GM19351 (cell line): ENCODE data around the gene ARL6IP5.
A peak's percentile ranks its signal among the peaks of the same experiment; 100 is the strongest.

Source experiments
- ATAC-seq: cut with Tn5 transposase; IDR thresholded peaks from one replicate; pipeline ENCODE4 v1.9.1; 2021; ENCODE audit warnings: mild to moderate bottlenecking, moderate library complexity; ENCODE audit not compliant: unreplicated experiment

Gene ARL6IP5

DNA sequence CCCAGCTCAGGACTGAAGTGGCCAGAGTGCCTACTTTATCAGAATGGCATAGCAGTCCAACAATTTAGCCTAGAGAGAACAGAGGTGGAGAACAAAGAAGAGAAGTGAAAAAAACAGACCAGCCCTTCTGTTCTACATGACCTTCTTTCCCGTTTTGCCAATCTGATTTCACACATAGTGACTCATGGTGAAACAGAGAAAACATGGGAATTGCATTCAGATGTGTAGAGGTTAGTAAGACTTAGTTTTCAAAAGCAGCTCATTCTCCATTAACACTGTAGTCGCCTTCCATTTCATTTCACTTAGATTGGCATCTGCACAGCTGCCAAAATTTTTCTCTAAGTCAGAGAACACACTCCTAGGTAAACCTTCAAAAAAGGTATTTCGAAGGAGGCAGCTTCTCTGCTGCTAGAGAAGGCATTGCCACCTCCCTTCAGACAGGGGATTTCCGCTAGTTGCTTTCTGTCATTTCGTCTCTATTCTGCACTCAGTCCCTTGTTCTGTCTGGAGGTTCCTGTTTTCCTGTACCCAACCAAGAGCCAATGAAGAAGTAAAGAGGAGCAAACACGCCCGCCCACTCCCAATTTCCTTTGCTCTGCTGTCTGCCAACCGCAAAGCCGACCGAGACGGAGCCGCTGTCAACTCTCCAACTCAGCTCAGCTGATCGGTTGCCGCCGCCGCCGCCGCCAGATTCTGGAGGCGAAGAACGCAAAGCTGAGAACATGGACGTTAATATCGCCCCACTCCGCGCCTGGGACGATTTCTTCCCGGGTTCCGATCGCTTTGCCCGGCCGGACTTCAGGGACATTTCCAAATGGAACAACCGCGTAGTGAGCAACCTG is at the start of gene ARL6IP5:
Gene ARL6IP5 (plus strand): TSS at position 612 of the 842 bp plus-strand sequence. CDS start 111 bp downstream, at position 723.
- peak; percentile 44 for ATAC-seq

- no peak for ATAC-seq
Measured at GRCh38 chr3:69044608-69045007, 40.1 kb upstream of the ARL6IP5 start.

GRCh38 chr3:69048990-69049389 is 35.7 kb upstream of the ARL6IP5 start:
- no peak for ATAC-seq

DNA sequence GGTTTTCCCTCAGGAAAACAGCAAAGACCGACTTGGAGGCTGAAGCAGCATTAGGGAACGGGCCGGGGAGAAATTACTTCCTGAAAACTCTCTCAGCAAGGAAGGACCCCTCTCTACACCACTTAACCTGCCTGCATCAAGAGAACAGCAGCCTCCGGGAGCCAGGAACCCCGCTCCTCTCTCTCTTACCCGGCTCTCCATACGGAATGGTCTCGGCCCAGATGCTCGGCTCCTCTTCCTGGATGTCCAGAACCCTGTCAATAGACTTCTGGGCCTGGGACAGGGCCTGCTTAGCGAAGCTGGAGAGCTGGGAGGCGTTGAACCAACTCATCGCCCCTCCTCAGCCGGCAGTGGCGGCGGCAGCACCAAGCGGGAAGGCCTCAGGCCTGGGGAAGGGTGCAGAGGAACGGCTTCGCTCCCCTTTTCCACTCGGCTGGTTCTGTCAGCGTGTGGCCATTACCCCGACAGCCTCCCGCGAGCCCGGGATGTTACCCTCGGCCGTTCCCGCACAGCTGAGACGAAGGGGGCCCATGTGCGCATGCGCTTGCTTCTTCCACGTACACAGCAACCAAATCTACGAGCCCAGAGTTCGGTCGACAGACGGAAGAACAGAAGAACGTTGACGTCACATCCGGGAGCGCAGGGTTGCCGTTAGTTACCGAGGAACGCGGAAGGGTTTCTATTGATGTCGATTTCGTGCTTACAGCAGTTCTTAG is 32.8 kb upstream of the ARL6IP5 start, which contains the start of gene TMF1:
Gene TMF1 (minus strand): TSS at position 578 of the 716 bp plus-strand sequence. CDS start 247 bp downstream, at position 331.
- peak; percentile 94 for ATAC-seq

GRCh38 chr3:69052472-69052898 is 32.3 kb upstream of the ARL6IP5 start:
- ATAC-seq: peak; percentile 3

GRCh38 chr3:69058180-69058946 is 26.4 kb upstream of the ARL6IP5 start:
- peak; percentile 100 for ATAC-seq

DNA sequence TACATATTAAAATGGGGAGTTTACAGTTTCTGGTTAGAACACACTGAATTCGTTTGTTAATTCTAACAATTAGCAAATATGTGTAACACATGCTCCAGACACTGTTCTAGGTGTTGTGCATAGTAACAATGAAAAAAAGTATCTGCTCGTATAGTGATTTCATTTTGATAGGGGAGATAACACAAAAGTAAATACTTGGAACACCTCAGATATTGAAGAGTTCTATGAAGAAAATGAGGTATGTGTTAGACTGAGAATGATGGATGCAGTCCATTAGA is 25.9 kb upstream of the ARL6IP5 start:
- ATAC-seq: no peak

- no peak for ATAC-seq
Measured at GRCh38 chr3:69059688-69060087, 25.0 kb upstream of the ARL6IP5 start.

DNA sequence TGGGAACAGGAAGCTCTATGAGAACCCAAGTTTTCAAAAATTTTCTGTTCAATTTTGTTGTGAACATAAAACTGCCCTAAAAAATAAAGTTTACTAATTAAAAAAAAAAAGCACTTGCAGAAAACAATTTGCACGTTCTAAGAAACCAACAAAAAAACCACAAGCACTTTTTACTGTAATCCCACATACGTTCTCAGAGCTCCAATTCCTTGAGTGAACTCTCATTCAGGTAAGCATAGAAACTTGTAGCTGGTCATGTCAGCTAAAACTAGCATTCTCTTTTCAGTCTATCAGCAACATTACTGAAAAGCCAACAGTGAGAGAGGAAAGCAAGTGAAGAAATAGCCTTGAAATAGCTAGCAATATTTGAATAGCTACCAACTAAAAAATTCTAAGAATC is 21.1 kb upstream of the ARL6IP5 start:
- ATAC-seq: no peak

GRCh38 chr3:69065318-69065964 is 19.3 kb upstream of the ARL6IP5 start:
- ATAC-seq: no peak

GRCh38 chr3:69066121-69066520 is 18.6 kb upstream of the ARL6IP5 start:
- ATAC-seq: no peak

GRCh38 chr3:69072928-69073327 is 11.8 kb upstream of the ARL6IP5 start:
- no peak for ATAC-seq

GRCh38 chr3:69079269-69080159 is 5.2 kb upstream of the ARL6IP5 start:
- ATAC-seq: no peak

GRCh38 chr3:69080233-69080920 is 4.4 kb upstream of the ARL6IP5 start, which contains the start of gene UBA3:
Gene UBA3, minus strand, starts transcription at chr3:69080365. Its CDS starts 12 bp downstream, at chr3:69080353.
- ATAC-seq: peak; percentile 44

DNA sequence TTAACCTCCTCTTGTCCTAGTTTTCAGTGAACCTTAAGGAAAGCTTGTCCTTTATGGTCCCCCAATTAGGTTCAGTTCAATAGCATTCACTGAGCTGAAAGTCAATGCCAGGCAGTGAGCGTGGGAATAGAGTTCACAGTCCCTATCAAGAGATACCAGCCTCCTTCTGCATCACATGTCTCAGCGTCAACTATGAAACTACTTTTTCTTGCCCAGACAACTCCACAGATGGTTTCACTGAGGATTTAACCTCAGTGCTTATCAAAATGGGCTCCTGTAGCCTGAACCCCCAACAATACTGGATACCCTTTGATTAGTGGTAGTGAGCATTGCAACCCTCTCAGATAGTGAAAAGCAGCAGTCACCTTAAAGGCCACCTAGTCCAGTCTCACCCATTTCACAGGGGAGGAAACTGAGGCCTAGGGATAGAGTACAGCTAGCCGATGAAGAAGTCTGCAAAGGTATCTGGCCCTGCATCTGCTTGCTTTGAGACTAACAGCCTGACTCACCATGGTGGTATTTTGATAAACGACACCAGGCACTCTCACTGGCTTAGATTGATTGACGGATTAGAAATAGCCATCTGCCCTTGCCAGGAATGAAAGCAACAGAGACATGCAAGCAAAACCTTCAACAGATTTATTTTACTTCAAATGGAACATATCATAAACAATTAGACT is 3.0 kb upstream of the ARL6IP5 start:
- no peak for ATAC-seq

DNA sequence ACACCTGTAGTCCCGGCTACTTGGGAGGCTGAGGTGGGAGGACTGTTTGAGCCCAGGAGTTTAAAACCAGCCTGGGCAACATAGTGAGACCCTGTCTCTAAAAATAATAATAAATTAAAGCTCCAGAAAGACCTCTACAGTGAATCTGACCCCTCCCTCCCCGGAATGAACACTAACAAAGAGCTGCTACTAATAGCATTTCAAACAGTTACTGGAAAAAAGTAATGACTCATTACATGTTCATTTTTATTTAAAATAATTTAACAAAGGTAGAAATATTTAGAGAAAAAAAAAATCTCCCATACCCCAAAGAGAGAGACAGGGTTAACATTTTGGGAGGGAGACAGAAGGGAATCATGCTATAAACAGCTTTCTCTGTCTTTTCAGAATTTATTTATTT is 2.4 kb upstream of the ARL6IP5 start:
- no peak for ATAC-seq

- ATAC-seq: peak; percentile 52
Measured at GRCh38 chr3:69082805-69083204, 1.9 kb upstream of the ARL6IP5 start.

DNA sequence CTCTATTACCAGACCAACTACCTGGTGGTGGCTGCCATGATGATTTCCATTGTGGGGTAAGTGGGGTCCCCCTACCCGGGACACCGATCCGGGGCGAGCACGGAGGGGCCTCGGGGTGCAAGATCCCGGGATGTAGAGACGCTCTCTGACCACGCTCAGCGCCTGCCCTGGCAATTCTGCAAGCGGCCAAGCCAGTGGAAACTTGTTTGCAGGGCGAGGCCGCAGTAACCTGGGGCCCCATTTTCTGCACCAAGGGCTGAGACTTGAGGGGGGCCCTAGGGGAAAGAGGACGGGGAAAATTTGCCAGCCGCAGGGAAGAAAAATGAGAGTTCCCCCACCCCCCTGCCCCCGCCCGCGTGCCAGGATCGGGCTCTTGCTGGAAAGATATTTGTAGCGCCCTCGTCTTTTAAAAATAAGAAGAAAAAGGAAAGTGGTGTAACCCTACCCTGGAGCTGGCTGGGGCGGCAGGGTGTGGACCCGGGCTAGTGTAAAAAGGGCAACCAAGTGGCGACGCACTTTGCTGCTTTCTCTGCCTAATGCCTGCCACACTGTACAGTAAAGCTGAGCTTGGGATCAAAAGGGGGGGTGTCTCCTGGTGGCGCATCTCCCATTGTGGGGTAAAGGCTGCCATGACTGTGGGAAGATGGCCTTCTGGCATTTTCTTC is 563 bp downstream of the ARL6IP5 start:
- ATAC-seq: no peak
